Chondrocyte (in vitro differentiated cells): ENCODE data around the gene LRCH1. TPM values are rescaled to one million over a fixed set of nuclear protein-coding genes. Genes with fewer than 3 reads are reported as not detected.

ENCODE experiments used
- DNase-seq: peaks from one replicate; pipeline ENCODE4 v3.0.0; 2021; ENCODE audit warnings: mixed read lengths, low spot score
- H3K27ac Mint-ChIP-seq: one replicate; pipeline ENCODE4 v1.8.0; 2021; ENCODE audit warnings: mild to moderate bottlenecking, moderate library complexity, mixed read lengths; ENCODE audit not compliant: unreplicated experiment
- H3K27me3 Mint-ChIP-seq: 2 replicates; pipeline ENCODE4 v1.8.0; 2021; ENCODE audit warnings: low read depth, mixed read lengths
- H3K36me3 Mint-ChIP-seq: 2 replicates; pipeline ENCODE4 v1.8.0; 2021; ENCODE audit warnings: low read depth, mixed read lengths
- H3K4me1 Mint-ChIP-seq: 2 replicates; pipeline ENCODE4 v1.8.0; 2021; ENCODE audit warnings: low read depth, mild to moderate bottlenecking, mixed read lengths
- H3K4me3 Mint-ChIP-seq: one replicate; pipeline ENCODE4 v1.8.0; 2021; ENCODE audit warnings: mild to moderate bottlenecking, moderate library complexity, mixed read lengths; ENCODE audit not compliant: unreplicated experiment
- H3K9me3 Mint-ChIP-seq: 2 replicates; pipeline ENCODE4 v1.8.0; 2021; ENCODE audit warnings: low read depth, mixed read lengths
- CTCF ChIP-seq: fragments of 200-600 bp; sonication (generic); IDR thresholded peaks from 2 replicates; pipeline ENCODE4 v1.5.0; 2021; ENCODE audit warnings: antibody characterized with exemption, mild to moderate bottlenecking, moderate library complexity
- total RNA-seq: library from RNA; stranded (reverse); gene quantifications from 3 replicates; pipeline ENCODE4 v1.2.1, GENCODE V29; 2021

Gene LRCH1
- total RNA-seq, 1 donor from 2014 or later: 14.4 TPM

GRCh38 chr13:46521921-46522747 lies 30.8 kb upstream of the LRCH1 start:
- TF ChIP-seq CTCF: no peak
- DNase-seq: no peak
- H3K36me3 Mint-ChIP-seq: no peaks in the 10 kb centered on the region
- H3K4me3 Mint-ChIP-seq: no peak overlapping the region
- no peak overlapping the region for H3K27ac Mint-ChIP-seq
- H3K9me3 Mint-ChIP-seq: peaks cover 4% of the 10 kb centered on the region
- H3K4me1 Mint-ChIP-seq: peaks cover 7% of the 10 kb centered on the region
- no peaks in the 10 kb centered on the region for H3K27me3 Mint-ChIP-seq

GRCh38 chr13:46522748-46523030 lies 30.3 kb upstream of the LRCH1 start:
- H3K4me3 Mint-ChIP-seq: no peak overlapping the region
- no peak for TF ChIP-seq CTCF
- no peak overlapping the region for H3K27ac Mint-ChIP-seq
- H3K4me1 Mint-ChIP-seq: peaks cover 2% of the 10 kb centered on the region
- no peak for DNase-seq
- H3K27me3 Mint-ChIP-seq: no peaks in the 10 kb centered on the region
- H3K9me3 Mint-ChIP-seq: peaks cover 4% of the 10 kb centered on the region
- no peaks in the 10 kb centered on the region for H3K36me3 Mint-ChIP-seq

GRCh38 chr13:46523972-46524752 lies 28.8 kb upstream of the LRCH1 start:
- DNase-seq: no peak
- Mint-ChIP-seq H3K27ac (no peak overlapping the region), H3K36me3 (no peaks in the 10 kb centered on the region), H3K4me3 (no peak overlapping the region), H3K27me3 (no peaks in the 10 kb centered on the region), H3K4me1 (no peaks in the 10 kb centered on the region), H3K9me3 (peaks cover 4% of the 10 kb centered on the region)
- no peak for TF ChIP-seq CTCF

GRCh38 chr13:46526100-46526735 lies 26.8 kb upstream of the LRCH1 start:
- H3K4me1 Mint-ChIP-seq: peaks cover 17% of the 10 kb centered on the region
- no peak overlapping the region for H3K27ac Mint-ChIP-seq
- H3K4me3 Mint-ChIP-seq: no peak overlapping the region
- H3K36me3 Mint-ChIP-seq: no peaks in the 10 kb centered on the region
- TF ChIP-seq CTCF: no peak
- no peaks in the 10 kb centered on the region for H3K27me3 Mint-ChIP-seq
- H3K9me3 Mint-ChIP-seq: peaks cover 4% of the 10 kb centered on the region
- no peak for DNase-seq

- Mint-ChIP-seq H3K36me3 (no peaks in the 10 kb centered on the region), H3K9me3 (no peaks in the 10 kb centered on the region), H3K27ac (no peak overlapping the region), H3K4me3 (no peak overlapping the region), H3K4me1 (peaks cover 23% of the 10 kb centered on the region), H3K27me3 (no peaks in the 10 kb centered on the region)
- no peak for DNase-seq
- no peak for TF ChIP-seq CTCF
Observed at GRCh38 chr13:46526740-46527139, 26.2 kb upstream of the LRCH1 start.
